Panc1 (cell line): Measurements from ENCODE around the gene FBXW7. TPM values are rescaled to one million over a fixed set of nuclear protein-coding genes. Genes with fewer than 3 reads are reported as not detected.

Experiments used
- ATAC-seq: fragments of 200-7000 bp; cut with Tn5 transposase; 2 replicates; pipeline ENCODE4 v1.9.1; 2020; ENCODE audit warnings: mild to moderate bottlenecking, moderate library complexity
- BruUV-seq: library from RNA; stranded (reverse); fragments of 400-500 nt; replicated peaks from 2 replicates; lab custom pipeline; 2021; lab: Mats Ljungman, UMichigan
- CTCF ChIA-PET: fragments of 300-600 bp; sonication (Branson Sonifier 250); formaldehyde crosslinking; loops from one replicate; lab custom pipeline; 2022; ENCODE audit warnings: antibody characterized with exemption; lab: Charles Lee
- POLR2A ChIA-PET: fragments of 300-600 bp; sonication (Branson Sonifier 250); formaldehyde crosslinking; loops from one replicate; lab custom pipeline; 2022; ENCODE audit warnings: antibody characterized with exemption; lab: Charles Lee
- DNase-seq: peaks from one replicate; pipeline ENCODE4 v3.0.0-alpha.2; 2010; ENCODE audit warnings: low read depth, low spot score
- H3K27ac ChIP-seq: 2 replicates; pipeline ENCODE4 v1.5.1; 2011; ENCODE audit warnings: mild to moderate bottlenecking, low read length, inconsistent platforms
- H3K27me3 ChIP-seq: fragments of 200-500 bp; sonication (Bioruptor generic); 2 replicates; pipeline ENCODE4 v1.6.0; 2014; ENCODE audit warnings: low read length, inconsistent platforms; ENCODE audit not compliant: control insufficient read depth, insufficient read depth
- H3K36me3 ChIP-seq: fragments of 200-500 bp; sonication (Bioruptor generic); 2 replicates; pipeline ENCODE4 v1.5.1; 2014; ENCODE audit warnings: inconsistent platforms, mild to moderate bottlenecking, low read length, moderate library complexity; ENCODE audit not compliant: control insufficient read depth, insufficient read depth
- H3K4me1 ChIP-seq: 2 replicates; pipeline ENCODE4 v1.5.1; 2011; ENCODE audit warnings: inconsistent platforms, mild to moderate bottlenecking, low read length, moderate library complexity; ENCODE audit not compliant: control insufficient read depth, insufficient read depth
- H3K4me3 ChIP-seq, 2 experiments: 2 replicates each; pipeline ENCODE4 v1.5.1; 2011 to 2012; ENCODE audit warnings: low read depth in 2 of 2, low read length in 2 of 2, mild to moderate bottlenecking in 2 of 2, inconsistent platforms in 1 of 2, moderate library complexity in 1 of 2
- H3K9me3 ChIP-seq: fragments of 200-500 bp; sonication (Bioruptor generic); 2 replicates; pipeline ENCODE4 v1.5.1; 2014; ENCODE audit warnings: low read depth, mild to moderate bottlenecking, inconsistent platforms, low read length, moderate library complexity; ENCODE audit not compliant: control insufficient read depth, insufficient read depth
- POLR2AphosphoS5 ChIP-seq: IDR thresholded peaks from 2 replicates; pipeline ENCODE4 v1.6.1; 2012; ENCODE audit warnings: mild to moderate bottlenecking, low read depth, low read length, moderate library complexity
- SIN3A ChIP-seq: IDR thresholded peaks from 2 replicates; pipeline ENCODE4 v1.6.1; 2012; ENCODE audit warnings: low read depth, mild to moderate bottlenecking, low read length, moderate library complexity, borderline replicate concordance; ENCODE audit not compliant: insufficient read depth
- TCF7L2 ChIP-seq: IDR thresholded peaks from 2 replicates; pipeline ENCODE4 v1.6.1; 2011; ENCODE audit warnings: mild to moderate bottlenecking, low read depth, low read length, inconsistent platforms
- in situ Hi-C: cut with HindIII; loops from 2 replicates; pipeline ENCODE4 v1.10.0; 2016; ENCODE audit warnings: low sequenced_read_pairs, low pct_unique_long_range_greater_than_20kb
- intact Hi-C: fragments of 100-400 bp; cut with micrococcal nuclease; formaldehyde crosslinking; loops from one replicate; pipeline ENCODE4 v1.10.0; 2022; ENCODE audit not compliant: unreplicated experiment
- total RNA-seq: library from RNA; stranded (reverse); gene quantifications from one replicate; pipeline ENCODE4 v1.2.1, GENCODE V29; 2021; ENCODE audit not compliant: unreplicated experiment
- TF ChIP-seq, protein P1 (sequence below), 2 experiments: IDR thresholded peaks; 2 replicates each; pipeline ENCODE4 v1.6.1; 2011 to 2012; ENCODE audit warnings: low read depth in 2 of 2, control low read depth in 1 of 2, low read length in 1 of 2, mild to moderate bottlenecking in 1 of 2, moderate library complexity in 1 of 2; ENCODE audit not compliant: insufficient read depth in 1 of 2
- TF ChIP-seq, protein P2 (sequence below): fragments of 450-650 bp; IDR thresholded peaks from 2 replicates; pipeline ENCODE4 v1.5.1; 2017; ENCODE audit warnings: mild to moderate bottlenecking

Gene FBXW7
- total RNA-seq, 1 experiment from 2014 or later, result 16.2 TPM

DNA sequence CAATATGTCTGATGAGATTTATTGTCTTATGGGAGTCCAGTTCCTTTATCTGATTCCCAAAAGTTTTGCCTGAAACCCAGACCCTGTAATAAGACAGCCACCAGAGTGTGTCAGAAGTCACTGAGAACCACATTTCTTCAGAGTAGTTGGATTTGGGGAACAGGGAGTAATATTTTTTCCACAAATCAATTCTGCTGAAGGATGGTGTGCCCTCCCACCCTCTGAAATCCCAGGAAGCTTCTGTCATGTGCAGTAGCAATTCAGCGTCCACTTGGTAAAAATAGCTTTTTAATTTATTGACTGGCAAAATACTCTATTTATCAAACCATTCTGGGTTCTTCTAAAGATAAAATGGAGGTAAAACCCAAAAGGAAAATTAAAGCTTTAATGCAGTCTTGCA, 229.4 kb downstream of the FBXW7 start:
- Histone ChIP-seq H3K36me3 (no peaks in the 10 kb centered on the region), H3K27me3 (no peaks in the 10 kb centered on the region), H3K4me1 (no peaks in the 10 kb centered on the region), H3K9me3 (no peaks in the 10 kb centered on the region), H3K27ac (no peak overlapping the region), H3K4me3 (no peak overlapping the region)
- no TSS peak for BruUV-seq
- intact Hi-C loops, result no loop called here
- in situ Hi-C loops, result no loop called here
- no peak for DNase-seq
- no peak for TF ChIP-seq SIN3A
- TF ChIP-seq POLR2AphosphoS5, result no peak
- no peak for TF ChIP-seq TCF7L2
- TF ChIP-seq, protein P1, sequence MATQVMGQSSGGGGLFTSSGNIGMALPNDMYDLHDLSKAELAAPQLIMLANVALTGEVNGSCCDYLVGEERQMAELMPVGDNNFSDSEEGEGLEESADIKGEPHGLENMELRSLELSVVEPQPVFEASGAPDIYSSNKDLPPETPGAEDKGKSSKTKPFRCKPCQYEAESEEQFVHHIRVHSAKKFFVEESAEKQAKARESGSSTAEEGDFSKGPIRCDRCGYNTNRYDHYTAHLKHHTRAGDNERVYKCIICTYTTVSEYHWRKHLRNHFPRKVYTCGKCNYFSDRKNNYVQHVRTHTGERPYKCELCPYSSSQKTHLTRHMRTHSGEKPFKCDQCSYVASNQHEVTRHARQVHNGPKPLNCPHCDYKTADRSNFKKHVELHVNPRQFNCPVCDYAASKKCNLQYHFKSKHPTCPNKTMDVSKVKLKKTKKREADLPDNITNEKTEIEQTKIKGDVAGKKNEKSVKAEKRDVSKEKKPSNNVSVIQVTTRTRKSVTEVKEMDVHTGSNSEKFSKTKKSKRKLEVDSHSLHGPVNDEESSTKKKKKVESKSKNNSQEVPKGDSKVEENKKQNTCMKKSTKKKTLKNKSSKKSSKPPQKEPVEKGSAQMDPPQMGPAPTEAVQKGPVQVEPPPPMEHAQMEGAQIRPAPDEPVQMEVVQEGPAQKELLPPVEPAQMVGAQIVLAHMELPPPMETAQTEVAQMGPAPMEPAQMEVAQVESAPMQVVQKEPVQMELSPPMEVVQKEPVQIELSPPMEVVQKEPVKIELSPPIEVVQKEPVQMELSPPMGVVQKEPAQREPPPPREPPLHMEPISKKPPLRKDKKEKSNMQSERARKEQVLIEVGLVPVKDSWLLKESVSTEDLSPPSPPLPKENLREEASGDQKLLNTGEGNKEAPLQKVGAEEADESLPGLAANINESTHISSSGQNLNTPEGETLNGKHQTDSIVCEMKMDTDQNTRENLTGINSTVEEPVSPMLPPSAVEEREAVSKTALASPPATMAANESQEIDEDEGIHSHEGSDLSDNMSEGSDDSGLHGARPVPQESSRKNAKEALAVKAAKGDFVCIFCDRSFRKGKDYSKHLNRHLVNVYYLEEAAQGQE (IDR thresholded peaks at IDR 0.05; ENCODE audit: insufficient read depth in 1 of 2, low read depth in 2 of 2, low read length in 1 of 2), result no peak
- TF ChIP-seq, protein P2, sequence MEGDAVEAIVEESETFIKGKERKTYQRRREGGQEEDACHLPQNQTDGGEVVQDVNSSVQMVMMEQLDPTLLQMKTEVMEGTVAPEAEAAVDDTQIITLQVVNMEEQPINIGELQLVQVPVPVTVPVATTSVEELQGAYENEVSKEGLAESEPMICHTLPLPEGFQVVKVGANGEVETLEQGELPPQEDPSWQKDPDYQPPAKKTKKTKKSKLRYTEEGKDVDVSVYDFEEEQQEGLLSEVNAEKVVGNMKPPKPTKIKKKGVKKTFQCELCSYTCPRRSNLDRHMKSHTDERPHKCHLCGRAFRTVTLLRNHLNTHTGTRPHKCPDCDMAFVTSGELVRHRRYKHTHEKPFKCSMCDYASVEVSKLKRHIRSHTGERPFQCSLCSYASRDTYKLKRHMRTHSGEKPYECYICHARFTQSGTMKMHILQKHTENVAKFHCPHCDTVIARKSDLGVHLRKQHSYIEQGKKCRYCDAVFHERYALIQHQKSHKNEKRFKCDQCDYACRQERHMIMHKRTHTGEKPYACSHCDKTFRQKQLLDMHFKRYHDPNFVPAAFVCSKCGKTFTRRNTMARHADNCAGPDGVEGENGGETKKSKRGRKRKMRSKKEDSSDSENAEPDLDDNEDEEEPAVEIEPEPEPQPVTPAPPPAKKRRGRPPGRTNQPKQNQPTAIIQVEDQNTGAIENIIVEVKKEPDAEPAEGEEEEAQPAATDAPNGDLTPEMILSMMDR, result no peak
- ATAC-seq, result no peak
- ChIA-PET POLR2A (no interaction called here), CTCF (no interaction called here)

DNA sequence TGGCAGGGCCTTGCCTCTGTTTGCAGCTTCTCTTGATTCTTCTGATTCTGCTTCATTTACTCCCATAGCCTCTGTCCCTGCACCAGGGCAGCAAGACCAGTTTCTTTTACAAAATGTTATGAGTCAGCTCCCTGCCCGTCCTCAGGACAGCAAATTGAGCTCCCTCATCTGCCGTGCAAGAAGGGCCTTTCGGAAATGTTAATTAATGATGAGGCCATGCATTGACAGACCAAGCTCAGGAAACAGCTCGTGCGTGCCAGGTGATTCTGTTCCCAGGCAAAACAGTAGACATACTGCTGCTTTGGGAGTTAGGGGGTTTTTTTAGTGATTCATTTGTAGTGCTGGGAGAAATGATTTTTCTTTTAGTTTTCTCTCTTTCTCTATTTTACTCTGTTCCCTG, 231.7 kb downstream of the FBXW7 start:
- intact Hi-C loops (no loop called here), in situ Hi-C loops (no loop called here)
- POLR2A ChIA-PET, result interaction anchor here (0.5 kb wide), 1 partner anchor 33 kb away, joined by 3 read pairs; no protein-coding TSS in a partner anchor
- no TSS peak for BruUV-seq
- no peak for ATAC-seq
- no peaks in the 10 kb centered on the region for H3K36me3 ChIP-seq
- TF ChIP-seq SIN3A (no peak), TCF7L2 (no peak)
- TF ChIP-seq, protein P2, result no peak
- TF ChIP-seq, protein P1 (IDR thresholded peaks at IDR 0.05; ENCODE audit: insufficient read depth in 1 of 2, low read depth in 2 of 2, low read length in 1 of 2), result no peak
- H3K27me3 ChIP-seq, result no peaks in the 10 kb centered on the region; the same call in 1 of the 2 replicates
- DNase-seq, result no peak
- H3K27ac ChIP-seq, result no peak overlapping the region
- no peaks in the 10 kb centered on the region for H3K4me1 ChIP-seq
- CTCF ChIA-PET, result no interaction called here
- H3K4me3 ChIP-seq, result no peak overlapping the region
- no peaks in the 10 kb centered on the region for H3K9me3 ChIP-seq
